Mucosa of stomach (tissue), 1 donor: ENCODE measurements around the gene ACTL6B.

Experiments used
- H3K27me3 ChIP-seq: one replicate; pipeline ENCODE4 v1.7.0; 2013; ENCODE audit warnings: mild to moderate bottlenecking, low read length; ENCODE audit not compliant: control insufficient read depth, insufficient read depth
- H3K36me3 ChIP-seq: one replicate; pipeline ENCODE4 v1.7.0; 2013; ENCODE audit warnings: low read length; ENCODE audit not compliant: control insufficient read depth, insufficient read depth
- H3K4me1 ChIP-seq: one replicate; pipeline ENCODE4 v1.7.0; 2013; ENCODE audit warnings: mild to moderate bottlenecking, low read length; ENCODE audit not compliant: control insufficient read depth, insufficient read depth
- H3K4me3 ChIP-seq: one replicate; pipeline ENCODE4 v1.7.0; 2013; ENCODE audit warnings: low read length
- H3K9ac ChIP-seq: one replicate; pipeline ENCODE4 v1.7.0; 2013; ENCODE audit warnings: mild to moderate bottlenecking, low read length, moderate library complexity
- H3K9me3 ChIP-seq: one replicate; pipeline ENCODE4 v1.7.0; 2013; ENCODE audit warnings: mild to moderate bottlenecking, low read length, moderate library complexity; ENCODE audit not compliant: control insufficient read depth
- donor health status: Pancreatic carcinoma.

Gene ACTL6B

DNA sequence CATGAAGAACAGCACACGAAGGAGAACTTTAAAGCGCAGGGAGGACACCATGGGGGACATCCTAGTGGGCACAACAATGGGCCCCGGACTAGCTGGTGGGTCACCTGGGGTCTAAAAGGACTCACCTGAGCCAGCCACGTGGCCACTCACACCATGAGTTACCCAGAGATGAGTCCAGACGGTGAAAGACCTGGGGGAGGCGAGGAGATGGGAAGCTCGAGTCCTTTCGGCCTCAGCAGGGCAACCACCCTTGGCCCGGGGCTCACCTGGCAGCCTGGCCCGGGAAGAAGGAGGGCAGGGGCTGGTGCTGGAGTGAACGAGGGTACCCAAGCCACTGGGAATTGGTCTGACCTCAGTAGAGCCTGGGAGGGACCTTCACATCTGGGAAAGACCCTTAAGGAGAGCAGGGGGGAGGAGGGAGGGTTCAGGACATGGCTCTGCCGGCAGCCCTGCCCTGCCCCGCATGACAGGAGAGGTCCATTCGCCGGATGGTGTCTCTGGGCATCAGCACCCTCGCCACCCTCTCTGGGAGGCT, 32.1 kb upstream of the ACTL6B start:
- H3K36me3 ChIP-seq: peaks cover 9% of the 10 kb centered on the region
- H3K9ac ChIP-seq: no peak overlapping the region
- no peaks in the 10 kb centered on the region for H3K9me3 ChIP-seq
- H3K27me3 ChIP-seq: no peaks in the 10 kb centered on the region
- H3K4me3 ChIP-seq: no peak overlapping the region
- H3K4me1 ChIP-seq: peaks cover 16% of the 10 kb centered on the region

DNA sequence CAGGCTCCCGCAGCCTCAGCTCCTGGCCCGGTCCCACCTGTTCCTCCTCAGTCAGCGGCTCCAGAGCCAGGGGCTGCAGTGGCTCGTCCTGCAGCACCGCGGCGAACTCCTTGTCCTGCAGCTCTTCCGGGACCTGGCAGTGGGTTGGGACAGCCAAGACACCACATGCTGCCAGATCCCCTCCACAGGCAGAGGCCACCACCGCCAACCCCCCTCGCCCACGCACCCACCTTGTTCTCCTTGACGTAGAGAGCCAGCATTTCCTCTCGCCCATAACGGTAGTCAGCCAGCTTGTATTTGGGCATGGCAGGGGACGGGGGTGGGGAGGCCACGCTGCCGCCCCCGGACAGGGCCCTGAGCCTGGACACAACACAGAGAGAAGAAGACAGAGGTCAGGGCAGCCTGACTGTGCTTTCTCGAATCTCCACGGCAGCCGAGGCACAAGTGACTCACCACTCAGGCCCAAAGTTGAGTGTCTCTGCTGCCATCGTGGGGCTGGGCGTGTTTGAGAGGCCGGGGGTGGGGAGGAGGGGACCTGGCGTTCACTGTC, 31.6 kb upstream of the ACTL6B start:
- H3K9me3 ChIP-seq: no peaks in the 10 kb centered on the region
- no peak overlapping the region for H3K9ac ChIP-seq
- peaks cover 13% of the 10 kb centered on the region for H3K36me3 ChIP-seq
- peaks cover 11% of the 10 kb centered on the region for H3K4me1 ChIP-seq
- H3K4me3 ChIP-seq: no peak overlapping the region
- H3K27me3 ChIP-seq: no peaks in the 10 kb centered on the region

DNA sequence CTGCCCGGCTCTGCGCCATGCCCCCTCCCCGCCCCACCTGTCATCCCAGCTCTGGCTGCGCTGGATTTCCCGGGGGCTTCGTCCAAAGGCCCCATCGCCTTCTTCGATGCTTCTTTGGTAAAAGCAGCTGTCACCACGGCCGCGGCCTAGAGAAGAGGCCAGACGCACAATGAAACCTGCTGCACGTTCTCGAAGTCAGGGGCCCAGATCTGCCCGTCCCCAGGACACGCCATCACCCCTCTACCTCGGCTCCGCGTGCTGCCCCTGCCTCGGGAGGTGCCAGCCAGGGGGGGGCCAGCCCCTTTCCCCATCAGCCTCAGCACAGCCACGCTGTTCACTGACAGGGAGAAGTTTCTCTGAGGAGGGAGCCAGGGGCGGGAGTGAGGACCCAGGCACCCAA, 31.0 kb upstream of the ACTL6B start:
- peaks cover 5% of the 10 kb centered on the region for H3K4me1 ChIP-seq
- H3K36me3 ChIP-seq: peaks cover 13% of the 10 kb centered on the region
- H3K9ac ChIP-seq: no peak overlapping the region
- no peak overlapping the region for H3K4me3 ChIP-seq
- no peaks in the 10 kb centered on the region for H3K27me3 ChIP-seq
- no peaks in the 10 kb centered on the region for H3K9me3 ChIP-seq

DNA sequence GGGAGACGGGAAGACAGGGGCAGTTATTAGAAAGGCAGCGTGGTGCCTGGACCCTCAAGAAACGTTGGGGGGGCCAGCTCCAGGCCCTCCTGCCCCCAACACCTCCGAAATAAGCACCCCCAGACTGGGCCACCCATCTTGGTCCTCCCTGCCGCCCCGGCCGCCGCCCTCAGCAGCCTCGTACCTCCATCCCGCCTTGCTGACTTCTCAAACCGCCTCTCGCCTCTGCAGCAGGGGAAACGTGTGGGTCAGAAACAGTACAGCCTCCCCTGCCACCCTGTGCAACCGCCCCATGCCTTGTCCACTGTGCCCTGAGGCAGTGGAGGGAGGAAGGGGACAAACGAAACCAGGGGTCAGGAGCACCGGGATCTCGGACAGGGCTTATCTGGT, 30.6 kb upstream of the ACTL6B start:
- Histone ChIP-seq H3K9ac (no peak overlapping the region), H3K27me3 (no peaks in the 10 kb centered on the region), H3K4me1 (peaks cover under 1% of the 10 kb centered on the region), H3K4me3 (no peak overlapping the region), H3K9me3 (no peaks in the 10 kb centered on the region), H3K36me3 (peaks cover 13% of the 10 kb centered on the region)

DNA sequence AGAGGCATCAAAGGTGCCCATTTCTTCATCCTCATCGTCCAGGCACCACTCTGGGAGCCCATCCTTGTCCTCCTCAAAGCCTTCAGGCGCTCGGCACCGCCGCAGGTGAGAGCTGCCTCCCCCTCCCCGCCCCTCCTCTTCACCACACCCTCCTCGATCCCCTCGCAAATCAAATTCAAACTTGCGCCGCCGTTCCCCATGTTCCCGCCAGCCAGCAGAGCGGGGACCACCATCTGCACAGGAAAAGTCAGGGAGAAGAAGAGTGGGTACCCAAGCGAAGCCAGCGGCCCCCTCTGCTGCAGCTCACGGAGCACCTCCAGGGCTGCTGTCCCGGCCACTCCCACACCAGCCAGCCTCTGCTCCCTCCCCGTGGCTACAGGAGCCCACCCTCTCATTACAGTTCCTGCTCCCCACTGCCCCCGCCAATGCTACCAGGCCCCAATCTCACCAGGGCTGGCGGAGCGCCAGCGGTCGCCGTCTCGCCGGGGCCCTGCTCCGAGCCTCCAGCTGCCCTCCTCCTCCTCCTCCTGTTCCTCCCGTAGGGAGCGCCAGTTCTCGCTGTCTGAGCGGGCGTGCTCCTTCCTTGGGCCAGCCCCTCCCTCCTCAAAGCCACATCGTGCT, 30.1 kb upstream of the ACTL6B start:
- Histone ChIP-seq H3K4me3 (no peak overlapping the region), H3K36me3 (peaks cover 13% of the 10 kb centered on the region), H3K27me3 (no peaks in the 10 kb centered on the region), H3K9me3 (no peaks in the 10 kb centered on the region), H3K9ac (no peak overlapping the region), H3K4me1 (no peaks in the 10 kb centered on the region)

DNA sequence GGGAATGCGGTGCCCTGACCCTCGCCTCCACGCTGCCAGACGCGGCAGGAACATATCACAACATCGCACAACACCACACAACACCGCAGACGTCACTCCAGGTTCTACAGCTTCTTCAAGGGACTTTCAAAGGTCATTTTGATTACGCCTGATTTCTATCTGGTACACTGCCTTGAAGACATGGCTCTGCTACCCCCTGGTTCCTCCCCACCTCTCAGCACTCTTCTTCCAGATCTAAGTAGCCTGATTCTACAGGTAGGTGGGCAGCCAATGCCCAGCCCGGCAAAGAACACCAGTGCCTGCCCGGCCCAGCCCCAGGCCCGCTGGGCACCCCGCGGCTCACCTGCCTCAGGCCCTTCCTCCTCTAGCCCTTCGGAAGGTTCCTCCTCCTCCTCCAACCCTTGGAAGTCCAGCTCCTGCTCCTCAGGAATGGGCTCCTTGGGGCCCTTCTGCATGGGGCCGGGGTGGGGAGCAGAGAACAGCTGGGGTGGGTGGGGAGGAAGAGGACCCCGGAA, 29.4 kb upstream of the ACTL6B start:
- Histone ChIP-seq H3K27me3 (no peaks in the 10 kb centered on the region), H3K4me3 (no peak overlapping the region), H3K9me3 (no peaks in the 10 kb centered on the region), H3K9ac (no peak overlapping the region), H3K4me1 (no peaks in the 10 kb centered on the region), H3K36me3 (peaks cover 13% of the 10 kb centered on the region)

DNA sequence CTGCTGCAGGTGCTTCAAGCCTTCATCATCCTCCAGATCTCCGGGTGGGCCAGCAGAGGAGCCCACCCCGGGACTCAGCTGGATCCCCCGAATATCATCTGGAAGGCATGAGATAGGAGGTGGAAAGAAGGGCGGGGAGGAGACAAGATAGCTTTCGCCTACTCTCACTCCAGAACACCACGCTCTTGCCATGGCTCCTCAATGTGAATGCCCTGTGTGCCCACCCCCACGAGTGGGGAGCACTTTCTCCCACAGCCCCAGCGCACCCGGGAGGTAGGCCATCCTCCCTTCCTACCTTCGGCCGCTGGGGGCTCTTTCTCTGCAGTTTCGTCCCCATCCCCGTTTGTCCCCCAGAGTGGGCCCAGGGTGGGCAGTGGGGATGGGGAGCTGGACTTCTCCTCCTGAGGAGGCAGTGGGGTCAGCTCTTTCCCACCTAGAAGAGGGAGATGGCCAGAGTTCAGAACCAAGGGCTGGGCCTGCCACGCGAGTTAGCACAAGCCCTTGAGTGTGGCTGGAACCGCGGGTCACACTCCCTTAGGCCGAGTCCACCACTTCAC, 28.9 kb upstream of the ACTL6B start:
- Histone ChIP-seq H3K36me3 (peaks cover 13% of the 10 kb centered on the region), H3K27me3 (no peaks in the 10 kb centered on the region), H3K4me3 (no peak overlapping the region), H3K9me3 (no peaks in the 10 kb centered on the region), H3K9ac (no peak overlapping the region), H3K4me1 (no peaks in the 10 kb centered on the region)

DNA sequence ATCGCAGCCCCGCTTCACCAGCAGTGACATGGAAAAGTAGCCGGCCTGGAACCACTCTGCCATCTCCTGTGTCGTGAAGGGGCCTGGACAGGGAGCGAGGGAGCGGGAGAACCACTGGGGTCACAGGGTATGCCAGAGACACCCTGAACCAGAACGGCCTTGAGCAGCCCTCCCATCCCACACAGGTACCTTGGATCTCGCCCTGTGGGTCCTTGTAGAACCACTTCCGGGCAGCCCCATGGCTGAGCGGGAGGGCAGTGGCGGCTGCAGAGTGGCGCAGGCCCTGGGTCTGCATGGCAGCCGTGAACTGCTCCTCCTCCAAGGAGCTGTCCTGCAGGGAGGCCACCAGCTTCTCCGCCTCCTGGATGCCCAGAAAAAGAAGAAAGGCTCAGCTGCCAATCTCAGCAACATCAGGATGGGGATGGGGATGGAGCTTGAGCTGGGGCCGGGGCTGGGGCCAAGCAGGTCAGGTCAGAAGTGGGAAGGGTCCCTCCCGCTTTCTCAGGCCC, 28.3 kb upstream of the ACTL6B start:
- no peaks in the 10 kb centered on the region for H3K9me3 ChIP-seq
- no peaks in the 10 kb centered on the region for H3K27me3 ChIP-seq
- H3K36me3 ChIP-seq: peaks cover 13% of the 10 kb centered on the region

DNA sequence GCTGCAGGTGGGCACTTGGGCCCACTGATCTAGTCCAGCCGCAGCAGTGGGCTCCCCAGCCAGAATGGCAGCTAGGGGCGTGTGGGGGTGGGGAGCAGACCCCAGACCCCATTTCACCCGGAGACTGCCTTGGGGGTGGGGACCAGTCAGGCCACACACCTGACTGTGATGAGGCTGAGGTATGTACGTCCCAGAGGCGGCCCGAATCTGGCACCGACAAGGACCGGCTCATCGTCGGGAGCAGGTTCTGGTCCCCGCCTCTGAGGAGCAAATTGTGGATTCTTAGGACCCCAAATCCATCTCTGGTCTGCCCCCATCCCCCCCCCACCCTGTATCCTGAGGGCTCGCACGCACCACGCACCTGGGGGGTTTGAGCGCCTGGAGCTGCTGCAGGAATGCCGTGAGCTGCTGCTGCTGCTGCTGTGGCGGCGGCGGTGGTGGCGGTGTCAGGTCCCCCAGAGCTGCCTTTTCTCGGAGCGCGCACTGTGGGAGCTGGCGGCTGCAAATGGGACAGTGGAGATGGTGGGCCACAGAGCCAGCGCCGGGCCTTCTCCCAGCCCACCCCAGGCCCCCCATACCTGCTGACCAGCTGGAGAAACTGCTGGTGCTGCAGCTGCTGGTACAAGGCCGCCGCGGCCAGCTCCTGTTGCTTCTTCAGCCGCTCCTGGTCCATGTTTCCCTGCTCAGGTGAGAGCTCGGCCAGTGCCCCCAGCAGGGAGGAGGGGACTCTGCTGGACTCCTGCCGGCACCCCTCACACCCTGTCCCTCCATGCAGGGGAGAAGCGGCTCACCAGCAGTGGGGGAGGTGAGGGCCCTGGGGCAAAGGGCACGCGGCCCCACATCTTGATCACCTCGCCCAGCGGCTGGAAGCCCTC, 27.6 kb upstream of the ACTL6B start:
- H3K9me3 ChIP-seq: no peaks in the 10 kb centered on the region
- H3K4me3 ChIP-seq: no peak overlapping the region
- no peak overlapping the region for H3K9ac ChIP-seq
- H3K27me3 ChIP-seq: no peaks in the 10 kb centered on the region
- peaks cover 5% of the 10 kb centered on the region for H3K4me1 ChIP-seq
- peaks cover 18% of the 10 kb centered on the region for H3K36me3 ChIP-seq

More for the DNA sequence above, 28.3 kb upstream of the ACTL6B start:
- peaks cover 4% of the 10 kb centered on the region for H3K4me1 ChIP-seq
- H3K4me3 ChIP-seq: no peak overlapping the region
- H3K9ac ChIP-seq: no peak overlapping the region

DNA sequence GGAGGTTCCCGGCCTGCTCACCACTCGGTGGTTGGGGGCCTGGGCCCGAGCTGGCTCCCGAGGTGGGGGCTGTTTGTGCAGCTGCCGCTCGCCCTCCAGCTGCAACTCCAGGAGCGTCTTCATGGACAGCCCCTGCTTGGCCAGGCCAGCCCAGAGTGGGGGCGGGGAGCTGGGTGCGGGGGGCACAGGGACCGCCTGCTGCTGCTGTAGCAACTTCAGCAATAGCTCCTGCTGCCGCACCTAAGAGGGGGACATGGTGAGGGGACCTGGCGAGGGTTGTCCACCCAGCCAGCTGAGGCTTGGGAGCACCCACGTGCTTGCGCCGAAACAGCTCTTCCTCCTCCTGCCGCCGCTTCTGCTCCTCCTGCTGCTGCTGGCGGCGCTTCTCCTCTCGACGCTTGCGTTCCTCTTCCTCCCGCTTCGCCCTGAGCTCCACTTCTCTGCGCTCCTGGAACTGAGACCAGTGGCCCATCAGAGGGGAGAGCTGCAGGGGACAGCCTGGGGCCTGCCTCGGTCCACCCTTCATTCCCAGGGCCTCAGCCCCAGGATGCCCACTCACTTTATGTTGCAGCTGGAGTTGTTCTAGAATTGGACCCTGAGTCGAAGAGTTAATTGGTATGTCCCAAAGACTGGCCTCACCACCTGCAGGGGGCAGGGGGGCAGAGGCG, 26.9 kb upstream of the ACTL6B start:
- no peak overlapping the region for H3K4me3 ChIP-seq
- no peaks in the 10 kb centered on the region for H3K9me3 ChIP-seq
- H3K4me1 ChIP-seq: peaks cover 5% of the 10 kb centered on the region
- no peaks in the 10 kb centered on the region for H3K27me3 ChIP-seq
- H3K9ac ChIP-seq: no peak overlapping the region
- peaks cover 22% of the 10 kb centered on the region for H3K36me3 ChIP-seq

DNA sequence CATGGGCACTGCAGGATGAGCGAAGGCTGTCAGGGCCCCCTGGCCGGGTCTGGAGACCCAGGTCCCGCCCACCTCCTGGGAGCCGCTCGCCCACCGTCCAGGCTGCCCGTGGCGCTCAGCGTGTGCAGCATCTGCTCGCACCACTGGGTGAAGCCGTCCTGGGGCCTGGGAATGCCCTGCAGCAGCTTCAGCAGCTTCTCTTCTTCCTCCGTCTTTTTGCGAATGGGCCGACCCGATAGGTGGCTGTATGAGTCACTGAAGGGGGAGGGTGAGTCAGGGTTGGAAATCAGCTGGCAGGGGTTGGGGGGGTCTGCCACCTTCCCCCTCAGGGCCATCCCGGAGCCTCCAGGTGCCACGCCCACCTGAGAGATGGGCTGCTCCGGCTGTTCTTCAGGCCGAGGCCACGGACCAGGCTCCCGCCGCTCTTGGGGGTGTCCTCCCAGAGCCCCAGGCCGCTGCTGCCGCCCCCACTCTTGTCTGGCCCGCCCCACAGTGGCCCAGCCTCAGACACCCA, 26.0 kb upstream of the ACTL6B start:
- peaks cover 30% of the 10 kb centered on the region for H3K36me3 ChIP-seq
- H3K4me3 ChIP-seq: no peak overlapping the region
- H3K9me3 ChIP-seq: no peaks in the 10 kb centered on the region
- peaks cover 5% of the 10 kb centered on the region for H3K4me1 ChIP-seq
- H3K27me3 ChIP-seq: no peaks in the 10 kb centered on the region
- no peak overlapping the region for H3K9ac ChIP-seq
